ENCODE measurements around the gene TMEM86A.
"Not testable (repeated sequence)": the region's sequence is repeated elsewhere in the genome, so short reads cannot be mapped to it uniquely, and the experiment has no call there.

The TMEM86A gene

GRCh38 chr11:18669219-18669596 is 29.4 kb upstream of the TMEM86A start:
- POLR2A ChIA-PET = no interaction called here
- CTCF ChIA-PET = no interaction called here
- TF ChIP-seq PKNOX1 (IDR thresholded peaks at IDR 0.05) = no peak
- TF ChIP-seq HDGF (IDR thresholded peaks at IDR 0.05; ENCODE audit: borderline replicate concordance) = no peak
- no peak for TF ChIP-seq ELF4 (IDR thresholded peaks at IDR 0.05)
- TF ChIP-seq SUZ12 (IDR thresholded peaks at IDR 0.05) = no peak
- TF ChIP-seq ZNF384 (IDR thresholded peaks at IDR 0.05) = no peak
- no peak for TF ChIP-seq NFRKB (IDR thresholded peaks at IDR 0.05)
- no peak for TF ChIP-seq FOXM1 (IDR thresholded peaks at IDR 0.05; ENCODE audit: borderline replicate concordance)
- no peak for TF ChIP-seq FOXK2 (IDR thresholded peaks at IDR 0.05)
- no peak for TF ChIP-seq LEF1 (IDR thresholded peaks at IDR 0.05; ENCODE audit: borderline replicate concordance)
- no peak for TF ChIP-seq SP1 (IDR thresholded peaks at IDR 0.05)
- no peak for TF ChIP-seq ARNT (IDR thresholded peaks at IDR 0.05)
- no peak for TF ChIP-seq FOXA1 (IDR thresholded peaks at IDR 0.05)
- no peak for TF ChIP-seq CTBP1 (IDR thresholded peaks at IDR 0.05; ENCODE audit: borderline replicate concordance)
- DNase-seq (ENCODE audit: extremely low spot score) = no peak

- DNase-seq (ENCODE audit: extremely low spot score) = no peak
Observed at GRCh38 chr11:18669711-18670110, 28.9 kb upstream of the TMEM86A start.

GRCh38 chr11:18671246-18671645 is 27.3 kb upstream of the TMEM86A start:
- POLR2A ChIA-PET = no interaction called here
- TF ChIP-seq SP1 (IDR thresholded peaks at IDR 0.05) (no peak), ZNF384 (IDR thresholded peaks at IDR 0.05) (no peak)
- DNase-seq (ENCODE audit: extremely low spot score) = no peak
- CTCF ChIA-PET = no interaction called here

More at GRCh38 chr11:18669711-18670110, 28.9 kb upstream of the TMEM86A start:
- POLR2A ChIA-PET = no interaction called here
- TF ChIP-seq PKNOX1 (IDR thresholded peaks at IDR 0.05) = no peak
- TF ChIP-seq FOXM1 (IDR thresholded peaks at IDR 0.05; ENCODE audit: borderline replicate concordance) = no peak
- TF ChIP-seq CTBP1 (IDR thresholded peaks at IDR 0.05; ENCODE audit: borderline replicate concordance) = no peak
- TF ChIP-seq ZNF384 (IDR thresholded peaks at IDR 0.05) = no peak
- TF ChIP-seq L3MBTL2 (conservative IDR thresholded peaks at IDR 0.05) = no peak
- TF ChIP-seq NFRKB (IDR thresholded peaks at IDR 0.05) = no peak
- no peak for TF ChIP-seq ARNT (IDR thresholded peaks at IDR 0.05)
- TF ChIP-seq SUZ12 (IDR thresholded peaks at IDR 0.05) = no peak
- no peak for TF ChIP-seq FOXK2 (IDR thresholded peaks at IDR 0.05)
- TF ChIP-seq TARDBP (IDR thresholded peaks at IDR 0.05) = no peak
- TF ChIP-seq FOXA1 (IDR thresholded peaks at IDR 0.05) = no peak
- no peak for TF ChIP-seq SP1 (IDR thresholded peaks at IDR 0.05)
- no peak for TF ChIP-seq ELF4 (IDR thresholded peaks at IDR 0.05)
- TF ChIP-seq HDGF (IDR thresholded peaks at IDR 0.05; ENCODE audit: borderline replicate concordance) = no peak
- no peak for TF ChIP-seq BHLHE40 (IDR thresholded peaks at IDR 0.05; ENCODE audit: borderline replicate concordance)
- no peak for TF ChIP-seq LEF1 (IDR thresholded peaks at IDR 0.05; ENCODE audit: borderline replicate concordance)
- CTCF ChIA-PET = no interaction called here

DNA sequence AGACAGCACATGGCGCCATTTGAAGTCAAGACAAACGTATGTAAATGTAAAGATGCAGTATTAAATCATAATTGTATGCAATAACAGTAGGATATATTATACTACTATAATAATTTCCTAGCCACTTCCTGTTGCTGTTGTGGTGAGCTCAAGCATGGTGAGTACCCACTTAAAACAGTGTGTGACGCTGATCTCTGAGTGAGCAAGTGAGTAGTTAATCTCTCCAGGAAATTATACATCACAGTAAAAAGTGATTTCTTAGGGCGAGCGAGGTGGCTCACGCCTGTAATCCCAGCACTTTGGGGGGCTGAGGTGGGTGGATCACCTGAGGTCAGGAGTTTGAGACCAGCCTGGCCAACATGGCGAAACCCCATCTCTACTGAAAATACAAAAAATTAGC is 26.4 kb upstream of the TMEM86A start:
- CTCF ChIA-PET; POLR2A ChIA-PET; DNase-seq (ENCODE audit: extremely low spot score): not testable (repeated sequence)

DNA sequence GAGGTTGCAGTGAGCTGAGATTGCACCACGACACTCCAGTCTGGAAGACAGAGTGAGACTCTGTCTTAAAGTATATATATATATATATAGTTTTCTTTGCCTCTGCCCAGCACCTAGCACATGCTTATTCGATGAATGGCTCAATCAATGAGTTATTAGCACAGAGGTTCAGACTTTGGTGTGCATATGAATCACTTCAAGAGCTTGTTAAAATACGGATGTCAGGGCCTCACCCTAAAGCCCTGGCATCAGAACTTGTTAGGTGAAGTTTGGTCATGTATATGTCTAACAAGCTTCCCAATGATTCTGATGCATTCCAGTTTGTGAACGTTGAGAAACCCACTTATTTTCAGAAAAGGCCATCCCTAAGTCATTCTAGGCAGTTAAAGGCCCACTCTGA is 21.8 kb upstream of the TMEM86A start:
- ChIA-PET POLR2A (interaction anchor here (0.9 kb wide), 1 partner anchor 43 kb away, joined by 4 read pairs; the partner anchor contains the start of gene SPTY2D1), CTCF (no interaction called here)
- TF ChIP-seq SUZ12 (IDR thresholded peaks at IDR 0.05) (no peak), BHLHE40 (IDR thresholded peaks at IDR 0.05; ENCODE audit: borderline replicate concordance) (no peak), L3MBTL2 (conservative IDR thresholded peaks at IDR 0.05) (no peak), FOXK2 (IDR thresholded peaks at IDR 0.05) (no peak), ZNF384 (IDR thresholded peaks at IDR 0.05) (no peak), ELF4 (IDR thresholded peaks at IDR 0.05) (no peak), PKNOX1 (IDR thresholded peaks at IDR 0.05) (no peak), LEF1 (IDR thresholded peaks at IDR 0.05; ENCODE audit: borderline replicate concordance) (no peak), TARDBP (IDR thresholded peaks at IDR 0.05) (no peak), ARNT (IDR thresholded peaks at IDR 0.05) (no peak), HDGF (IDR thresholded peaks at IDR 0.05; ENCODE audit: borderline replicate concordance) (no peak), SP1 (IDR thresholded peaks at IDR 0.05) (no peak), NFRKB (IDR thresholded peaks at IDR 0.05) (no peak), FOXA1 (IDR thresholded peaks at IDR 0.05) (no peak), CTBP1 (IDR thresholded peaks at IDR 0.05; ENCODE audit: borderline replicate concordance) (no peak), FOXM1 (IDR thresholded peaks at IDR 0.05; ENCODE audit: borderline replicate concordance) (no peak)
- DNase-seq (ENCODE audit: extremely low spot score) = no peak

GRCh38 chr11:18677560-18677959 is 21.0 kb upstream of the TMEM86A start:
- TF ChIP-seq NFRKB (IDR thresholded peaks at IDR 0.05) (no peak), L3MBTL2 (conservative IDR thresholded peaks at IDR 0.05) (no peak), ELF4 (IDR thresholded peaks at IDR 0.05) (no peak), CTBP1 (IDR thresholded peaks at IDR 0.05; ENCODE audit: borderline replicate concordance) (no peak)
- ChIA-PET POLR2A (no interaction called here), CTCF (no interaction called here)
- DNase-seq (ENCODE audit: extremely low spot score) = no peak

GRCh38 chr11:18681949-18682348 is 16.6 kb upstream of the TMEM86A start:
- DNase-seq (ENCODE audit: extremely low spot score); CTCF ChIA-PET; POLR2A ChIA-PET: not testable (repeated sequence)

Data from HEK293T (cell line).